ENCODE results near the gene PPP1R1B.

PPP1R1B gene

GRCh38 chr17:39643271-39643670, 16.5 kb downstream of the PPP1R1B start:
- TF ChIP-seq, protein P1, sequence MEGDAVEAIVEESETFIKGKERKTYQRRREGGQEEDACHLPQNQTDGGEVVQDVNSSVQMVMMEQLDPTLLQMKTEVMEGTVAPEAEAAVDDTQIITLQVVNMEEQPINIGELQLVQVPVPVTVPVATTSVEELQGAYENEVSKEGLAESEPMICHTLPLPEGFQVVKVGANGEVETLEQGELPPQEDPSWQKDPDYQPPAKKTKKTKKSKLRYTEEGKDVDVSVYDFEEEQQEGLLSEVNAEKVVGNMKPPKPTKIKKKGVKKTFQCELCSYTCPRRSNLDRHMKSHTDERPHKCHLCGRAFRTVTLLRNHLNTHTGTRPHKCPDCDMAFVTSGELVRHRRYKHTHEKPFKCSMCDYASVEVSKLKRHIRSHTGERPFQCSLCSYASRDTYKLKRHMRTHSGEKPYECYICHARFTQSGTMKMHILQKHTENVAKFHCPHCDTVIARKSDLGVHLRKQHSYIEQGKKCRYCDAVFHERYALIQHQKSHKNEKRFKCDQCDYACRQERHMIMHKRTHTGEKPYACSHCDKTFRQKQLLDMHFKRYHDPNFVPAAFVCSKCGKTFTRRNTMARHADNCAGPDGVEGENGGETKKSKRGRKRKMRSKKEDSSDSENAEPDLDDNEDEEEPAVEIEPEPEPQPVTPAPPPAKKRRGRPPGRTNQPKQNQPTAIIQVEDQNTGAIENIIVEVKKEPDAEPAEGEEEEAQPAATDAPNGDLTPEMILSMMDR (IDR thresholded peaks at IDR 0.05; ENCODE audit: insufficient read depth, low read length, poor library complexity, severe bottlenecking): no peak
- TF ChIP-seq EZH2phosphoT487 (conservative IDR thresholded peaks at IDR 0.05; ENCODE audit: low read length): no peak

GRCh38 chr17:39647256-39647655, 20.5 kb downstream of the PPP1R1B start:
- no peaks in the 10 kb centered on the region; the same call in 1 of the 2 replicates for H4K20me1 ChIP-seq (ENCODE audit: low read depth, low read length)
- H3K27me3 ChIP-seq (ENCODE audit: low read length): no peaks in the 10 kb centered on the region
- no peaks in the 10 kb centered on the region for H3K36me3 ChIP-seq (ENCODE audit: low read length)
- no peaks in the 10 kb centered on the region for H3K9me2 ChIP-seq (replicated peaks; ENCODE audit: insufficient read depth, low read length)
- H3K4me2 ChIP-seq (ENCODE audit: low read depth, low read length, poor library complexity, severe bottlenecking): no peak overlapping the region
- no peak overlapping the region for H3K4me3 ChIP-seq (ENCODE audit: insufficient read depth, low read length, poor library complexity, severe bottlenecking)
- no peak overlapping the region for H3K27ac ChIP-seq (ENCODE audit: low read depth, low read length)
- no peak overlapping the region for H3K9ac ChIP-seq (ENCODE audit: low read length)
- H2AFZ ChIP-seq (ENCODE audit: low read depth, low read length, severe bottlenecking): no peak overlapping the region
- H3K79me2 ChIP-seq (ENCODE audit: insufficient read depth, low read length): peaks cover 35% of the 10 kb centered on the region
- no peaks in the 10 kb centered on the region for H3K9me3 ChIP-seq (ENCODE audit: insufficient read depth, low read length)
- TF ChIP-seq, protein P1 (IDR thresholded peaks at IDR 0.05; ENCODE audit: insufficient read depth, low read length, poor library complexity, severe bottlenecking): no peak
- TF ChIP-seq EZH2phosphoT487 (conservative IDR thresholded peaks at IDR 0.05; ENCODE audit: low read length): no peak
- H3F3A ChIP-seq (ENCODE audit: insufficient read depth): no peaks in the 10 kb centered on the region

More at GRCh38 chr17:39643271-39643670, 16.5 kb downstream of the PPP1R1B start:
- no peaks in the 10 kb centered on the region for H3K36me3 ChIP-seq (ENCODE audit: low read length)
- no peaks in the 10 kb centered on the region for H3K9me2 ChIP-seq (replicated peaks; ENCODE audit: insufficient read depth, low read length)
- H3K9me3 ChIP-seq (ENCODE audit: insufficient read depth, low read length): no peaks in the 10 kb centered on the region
- no peak overlapping the region for H3K4me2 ChIP-seq (ENCODE audit: low read depth, low read length, poor library complexity, severe bottlenecking)
- H3K9ac ChIP-seq (ENCODE audit: low read length): no peak overlapping the region
- H2AFZ ChIP-seq (ENCODE audit: low read depth, low read length, severe bottlenecking): no peak overlapping the region
- peaks cover 68% of the 10 kb centered on the region for H3K79me2 ChIP-seq (ENCODE audit: insufficient read depth, low read length)
- no peak overlapping the region for H3K4me3 ChIP-seq (ENCODE audit: insufficient read depth, low read length, poor library complexity, severe bottlenecking)
- H3K27me3 ChIP-seq (ENCODE audit: low read length): no peaks in the 10 kb centered on the region
- H4K20me1 ChIP-seq (ENCODE audit: low read depth, low read length): no peaks in the 10 kb centered on the region; the same call in 1 of the 2 replicates
- no peaks in the 10 kb centered on the region for H3F3A ChIP-seq (ENCODE audit: insufficient read depth)
- H3K27ac ChIP-seq (ENCODE audit: low read depth, low read length): no peak overlapping the region

DNA sequence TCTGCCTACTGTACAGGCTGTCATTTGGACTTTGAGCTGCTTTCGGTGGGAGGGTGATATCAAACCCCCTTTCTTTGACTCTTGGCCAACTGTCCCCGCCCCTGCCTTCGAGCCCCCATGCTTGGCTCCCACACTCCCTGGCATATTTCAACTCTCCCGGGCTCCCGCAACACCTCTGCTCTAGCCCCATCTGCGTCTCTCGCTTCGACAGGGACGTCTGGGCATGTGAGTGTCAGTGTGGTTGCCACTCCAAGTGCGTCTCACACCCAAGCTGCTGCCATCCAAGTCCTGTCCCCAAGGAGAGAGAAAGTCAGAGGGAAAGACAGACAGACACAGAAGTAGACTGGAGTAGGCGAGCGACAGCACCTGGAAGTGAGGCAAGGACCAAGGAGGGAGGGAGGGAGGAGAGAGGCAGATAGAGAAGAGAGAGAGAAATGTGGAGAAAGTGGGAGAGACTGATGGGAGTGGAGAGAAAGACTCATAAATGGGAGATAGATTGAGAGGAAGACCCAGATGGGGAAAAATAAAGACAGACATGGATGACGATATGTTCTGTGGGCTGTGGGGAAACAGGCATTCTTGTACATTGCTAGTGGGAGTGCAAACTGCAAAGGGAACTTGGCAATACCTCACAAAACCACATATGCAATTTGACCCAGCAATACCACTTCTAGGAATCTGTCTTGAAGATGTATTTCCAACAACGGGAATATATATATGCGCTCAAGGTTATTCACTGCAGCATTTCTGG, 22.0 kb downstream of the PPP1R1B start:
- no peaks in the 10 kb centered on the region for H3K9me3 ChIP-seq (ENCODE audit: insufficient read depth, low read length)
- H3K4me3 ChIP-seq (ENCODE audit: insufficient read depth, low read length, poor library complexity, severe bottlenecking): no peak overlapping the region
- peaks cover 22% of the 10 kb centered on the region for H3K79me2 ChIP-seq (ENCODE audit: insufficient read depth, low read length)
- no peak overlapping the region for H3K4me2 ChIP-seq (ENCODE audit: low read depth, low read length, poor library complexity, severe bottlenecking)
- no peak for TF ChIP-seq EZH2phosphoT487 (conservative IDR thresholded peaks at IDR 0.05; ENCODE audit: low read length)
- TF ChIP-seq, protein P1 (IDR thresholded peaks at IDR 0.05; ENCODE audit: insufficient read depth, low read length, poor library complexity, severe bottlenecking): no peak
- H3K27me3 ChIP-seq (ENCODE audit: low read length): no peaks in the 10 kb centered on the region
- H3K36me3 ChIP-seq (ENCODE audit: low read length): no peaks in the 10 kb centered on the region
- H2AFZ ChIP-seq (ENCODE audit: low read depth, low read length, severe bottlenecking): no peak overlapping the region
- no peaks in the 10 kb centered on the region for H4K20me1 ChIP-seq (ENCODE audit: low read depth, low read length)
- no peaks in the 10 kb centered on the region for H3F3A ChIP-seq (ENCODE audit: insufficient read depth)
- no peak overlapping the region for H3K9ac ChIP-seq (ENCODE audit: low read length)
- no peak overlapping the region for H3K27ac ChIP-seq (ENCODE audit: low read depth, low read length)
- no peaks in the 10 kb centered on the region for H3K9me2 ChIP-seq (replicated peaks; ENCODE audit: insufficient read depth, low read length)
